GM12891 (cell line): ENCODE measurements around the gene MRPL49.

Source experiments
- DNase-seq: peaks from one replicate; pipeline ENCODE4 v3.0.0; 2011; ENCODE audit warnings: low spot score; ENCODE audit not compliant: insufficient read length
- FAIRE-seq: peaks from 2 replicates; lab custom pipeline; 2011; peaks lifted over from hg19 to GRCh38; lab: Jason Lieb, UNC
- PAX5 ChIP-seq: IDR thresholded peaks from 2 replicates; pipeline ENCODE4 v1.6.1; 2011; ENCODE audit warnings: low read length, moderate library complexity, mild to moderate bottlenecking; ENCODE audit not compliant: insufficient read depth, severe bottlenecking
- POLR2A ChIP-seq: IDR thresholded peaks from 2 replicates; pipeline ENCODE4 v1.6.1; 2011; ENCODE audit warnings: low read depth, low read length, control low read depth
- POLR2AphosphoS5 ChIP-seq: IDR thresholded peaks from 2 replicates; pipeline ENCODE4 v1.6.1; 2011; ENCODE audit warnings: low read depth, low read length, control low read depth
- POU2F2 ChIP-seq: IDR thresholded peaks from 2 replicates; pipeline ENCODE4 v1.6.1; 2011; ENCODE audit warnings: low read depth, mild to moderate bottlenecking, control low read depth, low read length, moderate library complexity
- SPI1 ChIP-seq: IDR thresholded peaks from 2 replicates; pipeline ENCODE4 v1.6.1; 2011; ENCODE audit warnings: low read depth, low read length, control low read depth
- TAF1 ChIP-seq: IDR thresholded peaks from 2 replicates; pipeline ENCODE4 v1.6.1; 2011; ENCODE audit warnings: low read depth, low read length, control low read depth

The MRPL49 gene

DNA sequence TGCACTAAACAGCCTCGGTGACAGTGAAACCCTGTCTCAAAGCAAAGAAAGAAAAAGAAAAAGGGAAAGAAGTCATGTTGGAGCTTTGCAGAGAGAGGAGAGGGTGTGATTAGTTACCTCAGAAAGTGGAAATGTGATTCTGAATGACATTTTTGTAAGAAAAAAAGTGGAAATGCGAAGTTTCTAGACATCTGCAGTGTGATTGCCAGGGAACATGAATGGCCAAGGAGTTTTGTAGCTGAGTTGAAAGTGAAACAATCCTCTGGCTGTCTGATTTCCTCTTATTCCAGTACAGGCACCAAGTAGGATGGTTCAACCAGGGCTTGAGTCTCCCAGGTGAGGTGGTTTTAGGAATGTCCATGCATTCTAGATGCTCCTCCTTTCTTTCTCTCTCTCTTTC, 30.0 kb downstream of the MRPL49 start:
- FAIRE-seq (peak; percentile 41), DNase-seq (no peak)
- TF ChIP-seq SPI1 (peak; percentile 39; the same call in 1 of the 2 replicates), POLR2AphosphoS5 (no peak)

DNA sequence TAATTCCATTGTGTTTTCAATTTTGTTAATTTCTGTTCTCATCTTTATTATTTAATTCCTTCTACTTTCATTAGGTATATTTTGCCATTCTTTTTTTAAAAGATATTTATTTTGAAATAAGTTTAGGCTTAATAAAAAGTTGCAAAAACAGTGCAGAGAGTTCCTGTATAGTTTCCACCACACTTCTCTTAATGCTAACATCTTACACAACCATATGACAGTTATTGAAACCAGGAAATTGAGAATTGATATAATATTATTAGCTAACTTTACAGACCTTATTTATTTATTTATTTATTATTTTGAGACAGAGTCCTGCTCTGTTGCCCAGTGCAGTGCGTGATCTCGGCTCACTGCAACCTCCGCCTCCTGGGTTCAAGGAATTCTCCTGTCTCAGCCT, 34.1 kb downstream of the MRPL49 start:
- no peak for TF ChIP-seq SPI1
- TF ChIP-seq POLR2A = no peak
- TF ChIP-seq PAX5 = no peak
- TF ChIP-seq POLR2AphosphoS5 = no peak
- TF ChIP-seq TAF1 = no peak
- TF ChIP-seq POU2F2 = no peak
- DNase-seq (no peak), FAIRE-seq (no peak)

DNA sequence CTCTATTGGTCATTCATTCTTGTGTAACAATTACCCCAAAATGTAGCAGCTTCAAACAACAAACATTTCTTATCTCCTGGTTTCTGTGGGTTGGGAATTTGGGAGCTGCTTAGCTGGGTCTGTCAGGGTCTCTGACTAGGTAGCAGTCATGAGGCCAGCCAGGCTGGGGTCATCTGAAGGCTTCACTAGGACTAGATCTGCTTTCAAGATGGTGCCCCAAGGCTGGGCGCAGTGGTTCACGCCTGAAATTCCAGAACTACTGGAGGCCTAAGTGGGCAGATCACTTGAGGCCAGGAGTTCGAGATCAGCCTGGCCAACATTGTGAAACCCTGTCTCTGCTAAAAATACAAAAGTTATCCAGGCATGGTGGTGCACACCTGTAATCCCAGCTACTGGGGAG, 34.8 kb downstream of the MRPL49 start:
- FAIRE-seq = no peak

DNA sequence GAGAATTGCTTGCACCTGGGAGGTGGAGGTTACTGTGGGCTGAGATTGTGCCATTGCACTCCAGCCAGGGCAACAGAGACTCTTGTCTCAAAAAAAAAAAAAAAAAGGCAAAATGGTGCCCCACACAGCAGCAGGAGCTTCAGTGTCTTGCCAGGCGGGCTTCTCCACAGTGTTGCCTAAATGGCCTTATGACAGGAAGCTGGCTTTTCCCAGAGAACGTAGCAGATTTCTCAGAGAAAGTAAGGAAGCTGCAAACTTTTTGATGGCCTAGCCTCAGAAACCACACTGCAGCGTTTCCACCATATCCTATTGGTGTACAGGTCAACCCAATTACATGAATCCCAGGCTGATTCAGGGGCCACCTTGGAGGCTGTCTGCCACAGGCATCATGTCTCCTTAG, 35.2 kb downstream of the MRPL49 start:
- FAIRE-seq = no peak
- DNase-seq = no peak
- TF ChIP-seq PAX5 (no peak), SPI1 (no peak), TAF1 (no peak), POLR2A (no peak), POLR2AphosphoS5 (no peak), POU2F2 (no peak)

More for the DNA sequence above, 34.8 kb downstream of the MRPL49 start:
- TF ChIP-seq TAF1 (no peak), POLR2A (no peak), PAX5 (no peak), SPI1 (no peak), POLR2AphosphoS5 (no peak), POU2F2 (no peak)
- DNase-seq = no peak

DNA sequence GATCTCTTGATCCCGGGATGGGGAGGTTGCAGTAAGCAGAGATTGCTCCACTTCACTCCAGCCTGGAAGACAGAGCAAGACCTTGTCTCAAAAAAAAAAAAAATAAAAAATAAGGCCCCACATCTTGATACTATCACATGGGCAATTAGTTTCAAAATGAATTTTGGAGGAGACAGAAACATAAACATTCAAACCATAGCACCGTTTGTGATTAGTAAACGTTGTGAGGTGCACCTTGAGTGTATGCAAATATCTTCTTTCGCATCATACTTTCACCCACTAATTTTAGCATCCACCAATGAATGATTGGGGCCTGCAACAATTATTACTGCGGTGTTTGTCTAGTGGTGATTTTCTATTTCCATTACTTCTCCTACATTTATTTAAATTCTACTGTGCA, 36.9 kb downstream of the MRPL49 start:
- peak; percentile 89 for FAIRE-seq
- DNase-seq = no peak
- TF ChIP-seq POLR2A (no peak), PAX5 (no peak), SPI1 (no peak), POLR2AphosphoS5 (no peak), POU2F2 (peak; percentile 88), TAF1 (no peak)

DNA sequence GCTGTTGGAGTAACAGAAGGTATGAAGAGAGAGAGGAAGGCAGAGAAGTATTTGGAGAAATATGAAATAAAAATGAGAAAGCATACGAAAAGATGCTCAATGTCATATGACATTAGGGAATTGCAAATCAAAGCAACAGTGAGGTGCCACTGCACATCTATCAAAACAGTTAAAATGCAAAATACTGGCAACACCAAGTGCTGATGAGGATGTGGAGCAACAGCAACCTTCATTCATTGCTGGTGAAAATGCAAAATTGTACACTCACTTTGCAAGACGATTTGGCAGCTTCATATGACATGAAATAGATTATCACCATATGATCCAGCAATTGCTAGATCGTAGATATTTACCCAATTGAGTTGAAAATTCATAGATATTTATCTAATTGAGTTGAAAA, 38.5 kb downstream of the MRPL49 start:
- DNase-seq (no peak), FAIRE-seq (peak; percentile 31)
- TF ChIP-seq POLR2A = no peak
- no peak for TF ChIP-seq POU2F2
- TF ChIP-seq POLR2AphosphoS5 = no peak
- TF ChIP-seq PAX5 = no peak
- TF ChIP-seq TAF1 = no peak
- TF ChIP-seq SPI1 = no peak

DNA sequence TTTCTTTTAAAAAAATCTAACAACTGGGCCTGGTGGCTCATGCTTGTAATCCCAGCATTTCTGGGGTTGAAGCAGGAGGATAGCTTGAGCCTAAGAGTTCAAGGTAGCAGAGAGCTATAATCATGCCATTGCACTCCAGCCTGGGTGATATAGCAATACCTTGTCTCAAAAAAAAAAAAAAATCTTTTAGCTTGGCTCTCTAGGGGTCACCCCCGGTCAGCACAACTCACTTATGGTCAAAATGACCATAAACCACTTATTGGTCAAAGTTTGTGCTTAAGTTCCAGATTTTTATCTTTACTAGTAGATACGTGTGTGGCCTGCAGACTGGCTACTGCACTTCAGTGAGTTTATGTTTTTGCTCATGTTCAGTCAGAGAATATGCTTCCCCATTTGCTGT, 41.6 kb downstream of the MRPL49 start:
- FAIRE-seq (no peak), DNase-seq (no peak)
- no peak for TF ChIP-seq POLR2A
- no peak for TF ChIP-seq POU2F2
- no peak for TF ChIP-seq TAF1
- TF ChIP-seq SPI1 = no peak
- no peak for TF ChIP-seq PAX5
- TF ChIP-seq POLR2AphosphoS5 = no peak

DNA sequence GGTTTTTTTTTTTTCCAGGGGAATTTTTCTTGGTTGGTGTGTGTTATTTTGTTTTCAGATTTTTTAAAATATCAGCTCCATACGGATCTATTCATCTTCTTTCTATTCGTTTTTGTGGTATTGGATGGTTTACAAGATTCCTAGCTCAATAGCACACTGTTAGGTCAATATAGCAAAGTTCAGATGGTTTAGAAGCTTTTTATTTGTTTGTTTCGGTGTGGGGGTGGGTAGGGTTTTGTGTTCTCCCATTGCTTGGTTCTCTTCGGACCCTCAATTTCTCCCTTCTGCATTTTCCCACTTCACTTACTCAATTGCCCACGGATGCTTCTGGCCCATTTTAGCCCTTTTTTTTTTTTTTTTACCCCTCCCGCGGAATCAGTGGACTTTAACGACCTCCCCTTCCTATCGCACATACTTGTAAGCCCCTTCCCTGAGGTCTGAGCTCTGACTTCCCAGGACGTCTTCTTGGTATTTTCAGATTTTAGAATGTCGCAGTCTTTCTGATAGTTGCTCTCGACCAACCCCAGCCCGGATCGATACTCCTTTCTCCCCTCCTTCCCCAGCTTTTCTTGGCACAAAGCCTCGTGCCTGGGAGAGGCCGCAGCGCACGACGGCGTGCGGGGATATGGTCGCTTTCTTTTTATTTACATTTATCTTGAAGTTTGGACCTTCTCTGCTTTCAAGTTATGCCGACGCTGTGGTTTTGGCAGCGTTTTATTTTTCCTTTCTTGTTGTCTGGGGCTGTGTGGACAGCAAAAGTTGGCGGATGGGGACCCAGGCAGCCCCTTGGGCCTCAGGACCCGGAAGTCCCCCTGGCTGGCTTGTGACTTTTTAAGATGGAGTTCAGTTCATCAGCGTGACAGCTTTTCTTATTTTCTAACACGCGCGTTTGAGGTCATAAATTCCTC, 43.5 kb downstream of the MRPL49 start:
- no peak for FAIRE-seq
- no peak for DNase-seq
- TF ChIP-seq TAF1 (no peak), SPI1 (no peak), POLR2AphosphoS5 (no peak), PAX5 (no peak), POU2F2 (no peak), POLR2A (no peak)

DNA sequence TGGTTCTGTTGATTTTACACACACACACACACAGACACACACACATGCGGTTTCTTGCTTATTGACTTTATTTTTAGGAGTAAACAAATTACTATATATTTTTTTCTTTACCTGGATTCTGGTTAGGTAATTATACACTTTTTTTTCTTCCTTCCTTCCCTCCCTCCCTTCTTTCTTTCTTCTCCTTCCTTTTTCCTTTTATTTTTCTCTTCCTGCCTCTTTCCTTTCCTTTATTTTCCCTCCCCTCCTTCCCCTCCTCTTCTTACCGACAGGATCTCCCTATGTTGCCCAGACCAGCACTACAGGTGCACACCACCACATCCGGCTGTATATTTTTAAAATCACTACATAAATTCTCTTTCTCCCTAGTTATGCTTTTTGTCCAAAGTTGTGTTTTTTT, 44.8 kb downstream of the MRPL49 start:
- DNase-seq = no peak
- TF ChIP-seq POLR2AphosphoS5 = no peak
- TF ChIP-seq SPI1 = no peak
- TF ChIP-seq TAF1 = no peak
- no peak for TF ChIP-seq POLR2A
- no peak for TF ChIP-seq POU2F2
- FAIRE-seq = no peak

DNA sequence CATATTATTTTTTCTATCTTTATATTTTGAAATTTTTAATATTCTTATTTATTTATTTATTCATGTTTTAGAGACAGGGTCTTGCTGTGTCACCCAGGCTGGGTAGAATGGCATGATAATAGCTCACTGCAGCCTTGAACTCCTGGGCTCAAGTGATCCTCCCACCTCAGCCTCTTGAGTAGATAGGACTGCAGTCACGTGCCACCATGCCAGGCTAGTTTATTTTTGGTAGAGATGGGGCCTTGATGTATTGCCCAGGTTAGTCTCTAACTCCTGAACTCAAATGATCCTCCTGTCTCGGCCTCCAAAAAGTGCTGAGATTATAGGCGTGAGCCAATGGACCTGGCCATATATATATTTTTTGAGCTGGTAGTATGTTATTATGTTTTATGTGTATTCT, 45.5 kb downstream of the MRPL49 start:
- TF ChIP-seq PAX5 (no peak), SPI1 (no peak), TAF1 (no peak), POLR2A (no peak), POU2F2 (no peak), POLR2AphosphoS5 (no peak)
- FAIRE-seq (no peak), DNase-seq (no peak)
